H7 (cell line): ENCODE measurements around the gene KLHL3. TPM values are rescaled to one million over a fixed set of nuclear protein-coding genes. Genes with fewer than 3 reads are reported as not detected.

Experiments
- DNase-seq: peaks from one replicate; pipeline ENCODE4 v3.0.0; 2012
- H3K27me3 ChIP-seq: 2 replicates; pipeline ENCODE4 v1.6.0; 2011; ENCODE audit warnings: mild to moderate bottlenecking, low read length; ENCODE audit not compliant: control insufficient read depth, insufficient read depth
- H3K36me3 ChIP-seq: replicated peaks from 2 replicates; pipeline ENCODE4 v1.5.1; 2011; ENCODE audit warnings: low read length; ENCODE audit not compliant: control insufficient read depth, insufficient read depth
- H3K4me3 ChIP-seq: 2 replicates; pipeline ENCODE4 v1.5.1; 2011; ENCODE audit warnings: low read depth, mild to moderate bottlenecking, control low read depth, low read length, moderate library complexity; ENCODE audit not compliant: insufficient read depth
- total RNA-seq: library from RNA; depleted of rRNA; stranded (reverse); fragments of >200 nt; shearing (Covaris generic); gene quantifications from 2 replicates; pipeline ENCODE4 v1.2.3, GENCODE V29; 2014

Gene KLHL3
- total RNA-seq, 1 experiment from 2014 or later = 3.8 TPM

GRCh38 chr5:137734331-137734730, 1.6 kb downstream of the KLHL3 start:
- Histone ChIP-seq H3K4me3 (0 out of 2 replicates have a peak overlapping the region, but pooled peaks have one; percentile 2), H3K36me3 (no peaks in the 10 kb centered on the region), H3K27me3 (no peaks in the 10 kb centered on the region)
- no peak for DNase-seq

GRCh38 chr5:137733922-137734321, 2.0 kb downstream of the KLHL3 start:
- no peak for DNase-seq
- H3K4me3 ChIP-seq = no peak overlapping the region
- no peaks in the 10 kb centered on the region for H3K36me3 ChIP-seq
- H3K27me3 ChIP-seq = no peaks in the 10 kb centered on the region

- no peak for DNase-seq
- H3K4me3 ChIP-seq = no peak overlapping the region
- no peaks in the 10 kb centered on the region for H3K27me3 ChIP-seq
- no peaks in the 10 kb centered on the region for H3K36me3 ChIP-seq
Measured at GRCh38 chr5:137733006-137733405, 2.9 kb downstream of the KLHL3 start.

- DNase-seq = no peak
- Histone ChIP-seq H3K27me3 (no peaks in the 10 kb centered on the region), H3K36me3 (no peaks in the 10 kb centered on the region), H3K4me3 (no peak overlapping the region)
Measured at GRCh38 chr5:137731176-137731575, 4.7 kb downstream of the KLHL3 start.

- H3K27me3 ChIP-seq = no peaks in the 10 kb centered on the region
- no peak for DNase-seq
- no peak overlapping the region for H3K4me3 ChIP-seq
- no peaks in the 10 kb centered on the region for H3K36me3 ChIP-seq
Measured at GRCh38 chr5:137730336-137730735, 5.6 kb downstream of the KLHL3 start.

GRCh38 chr5:137728048-137728447, 7.8 kb downstream of the KLHL3 start:
- no peak overlapping the region for H3K4me3 ChIP-seq
- H3K36me3 ChIP-seq = no peaks in the 10 kb centered on the region
- no peak for DNase-seq
- no peaks in the 10 kb centered on the region for H3K27me3 ChIP-seq

- H3K4me3 ChIP-seq = no peak overlapping the region
- no peaks in the 10 kb centered on the region for H3K27me3 ChIP-seq
- no peaks in the 10 kb centered on the region for H3K36me3 ChIP-seq
- no peak for DNase-seq
Measured at GRCh38 chr5:137727623-137728022, 8.3 kb downstream of the KLHL3 start.

- Histone ChIP-seq H3K27me3 (no peaks in the 10 kb centered on the region), H3K36me3 (no peaks in the 10 kb centered on the region), H3K4me3 (no peak overlapping the region)
- no peak for DNase-seq
Measured at GRCh38 chr5:137724251-137724650, 11.6 kb downstream of the KLHL3 start.

- no peak overlapping the region for H3K4me3 ChIP-seq
- no peaks in the 10 kb centered on the region for H3K27me3 ChIP-seq
- no peaks in the 10 kb centered on the region for H3K36me3 ChIP-seq
- no peak for DNase-seq
Measured at GRCh38 chr5:137718611-137719010, 17.3 kb downstream of the KLHL3 start.

- H3K27me3 ChIP-seq = no peaks in the 10 kb centered on the region
- no peak overlapping the region for H3K4me3 ChIP-seq
- no peaks in the 10 kb centered on the region for H3K36me3 ChIP-seq
- DNase-seq = no peak
Measured at GRCh38 chr5:137716337-137716736, 19.6 kb downstream of the KLHL3 start.

GRCh38 chr5:137715456-137715855, 20.4 kb downstream of the KLHL3 start:
- no peaks in the 10 kb centered on the region for H3K27me3 ChIP-seq
- H3K4me3 ChIP-seq = no peak overlapping the region
- H3K36me3 ChIP-seq = no peaks in the 10 kb centered on the region
- DNase-seq = no peak

- DNase-seq = no peak
- no peaks in the 10 kb centered on the region for H3K36me3 ChIP-seq
- no peaks in the 10 kb centered on the region for H3K27me3 ChIP-seq
- H3K4me3 ChIP-seq = no peak overlapping the region
Measured at GRCh38 chr5:137714946-137715345, 20.9 kb downstream of the KLHL3 start.

- Histone ChIP-seq H3K27me3 (no peaks in the 10 kb centered on the region), H3K36me3 (no peaks in the 10 kb centered on the region), H3K4me3 (no peak overlapping the region)
- DNase-seq = no peak
Measured at GRCh38 chr5:137714494-137714893, 21.4 kb downstream of the KLHL3 start.

- Histone ChIP-seq H3K4me3 (no peak overlapping the region), H3K27me3 (no peaks in the 10 kb centered on the region), H3K36me3 (peaks cover 2% of the 10 kb centered on the region)
- no peak for DNase-seq
Measured at GRCh38 chr5:137712139-137712667, 23.7 kb downstream of the KLHL3 start.

GRCh38 chr5:137710086-137710485, 25.8 kb downstream of the KLHL3 start:
- Histone ChIP-seq H3K27me3 (no peaks in the 10 kb centered on the region), H3K4me3 (no peak overlapping the region), H3K36me3 (peaks cover 2% of the 10 kb centered on the region)
- no peak for DNase-seq
